DOHH2 (cell line): ENCODE measurements around the gene POLA1.

Source experiments
- H3F3A ChIP-seq: fragments of 200-600 bp; sonication (generic), shearing (Covaris generic); 2 replicates; pipeline ENCODE4 v1.6.0; 2016; ENCODE audit warnings: antibody characterized with exemption, mild to moderate bottlenecking; ENCODE audit not compliant: control insufficient read depth, insufficient read depth
- H3K27ac ChIP-seq: fragments of 200-600 bp; sonication (generic); 2 replicates; pipeline ENCODE4 v1.5.1; 2014; ENCODE audit warnings: low read depth, mild to moderate bottlenecking, low read length, moderate library complexity
- H3K27me3 ChIP-seq: fragments of 200-600 bp; sonication (generic); 2 replicates; pipeline ENCODE4 v1.6.1; 2014; ENCODE audit warnings: mild to moderate bottlenecking, low read length, mixed read lengths; ENCODE audit not compliant: control insufficient read depth
- H3K36me3 ChIP-seq: fragments of 200-600 bp; sonication (generic); 2 replicates; pipeline ENCODE4 v1.6.1; 2014; ENCODE audit warnings: mild to moderate bottlenecking, low read length, moderate library complexity, mixed read lengths; ENCODE audit not compliant: control insufficient read depth
- H3K4me1 ChIP-seq: fragments of 200-600 bp; sonication (generic); 2 replicates; pipeline ENCODE4 v1.6.1; 2014; ENCODE audit warnings: mild to moderate bottlenecking, low read length, mixed read lengths; ENCODE audit not compliant: control insufficient read depth
- H3K4me2 ChIP-seq: fragments of 200-600 bp; sonication (generic); 2 replicates; pipeline ENCODE4 v1.6.0; 2014; ENCODE audit warnings: mild to moderate bottlenecking, low read length, moderate library complexity
- H3K4me3 ChIP-seq: fragments of 200-600 bp; sonication (generic); 2 replicates; pipeline ENCODE4 v1.5.1; 2014; ENCODE audit warnings: mild to moderate bottlenecking, low read length, mixed read lengths
- H3K79me2 ChIP-seq: fragments of 200-600 bp; sonication (generic); 2 replicates; pipeline ENCODE4 v1.6.1; 2014; ENCODE audit warnings: mild to moderate bottlenecking, low read length, mixed read lengths; ENCODE audit not compliant: control insufficient read depth
- H3K9me2 ChIP-seq: fragments of 200-600 bp; sonication (generic); replicated peaks from 2 replicates; pipeline ENCODE4 v1.6.1; 2014; ENCODE audit warnings: mild to moderate bottlenecking, low read length, mixed read lengths; ENCODE audit not compliant: control insufficient read depth
- H3K9me3 ChIP-seq: fragments of 200-600 bp; sonication (generic); 2 replicates; pipeline ENCODE4 v1.6.1; 2014; ENCODE audit warnings: antibody characterized with exemption, low read length, mixed read lengths; ENCODE audit not compliant: control insufficient read depth, insufficient read depth
- H4K20me1 ChIP-seq: fragments of 200-600 bp; sonication (generic); 2 replicates; pipeline ENCODE4 v1.6.0; 2014; ENCODE audit warnings: low read depth, mild to moderate bottlenecking, antibody characterized with exemption, low read length, moderate library complexity; ENCODE audit not compliant: control insufficient read depth, insufficient read depth
- CTCF ChIP-seq: fragments of 200-600 bp; sonication (generic); IDR thresholded peaks from one replicate; pipeline ENCODE4 v1.5.1; 2014; ENCODE audit warnings: antibody characterized with exemption, mild to moderate bottlenecking, low read depth, low read length; ENCODE audit not compliant: poor library complexity, severe bottlenecking
- EZH2phosphoT487 ChIP-seq: fragments of 200-600 bp; sonication (generic); IDR thresholded peaks from 2 replicates; pipeline ENCODE4 v1.6.1; 2017; ENCODE audit warnings: borderline replicate concordance, mild to moderate bottlenecking, antibody characterized with exemption, low read length, moderate library complexity, mixed read lengths

Gene POLA1

DNA sequence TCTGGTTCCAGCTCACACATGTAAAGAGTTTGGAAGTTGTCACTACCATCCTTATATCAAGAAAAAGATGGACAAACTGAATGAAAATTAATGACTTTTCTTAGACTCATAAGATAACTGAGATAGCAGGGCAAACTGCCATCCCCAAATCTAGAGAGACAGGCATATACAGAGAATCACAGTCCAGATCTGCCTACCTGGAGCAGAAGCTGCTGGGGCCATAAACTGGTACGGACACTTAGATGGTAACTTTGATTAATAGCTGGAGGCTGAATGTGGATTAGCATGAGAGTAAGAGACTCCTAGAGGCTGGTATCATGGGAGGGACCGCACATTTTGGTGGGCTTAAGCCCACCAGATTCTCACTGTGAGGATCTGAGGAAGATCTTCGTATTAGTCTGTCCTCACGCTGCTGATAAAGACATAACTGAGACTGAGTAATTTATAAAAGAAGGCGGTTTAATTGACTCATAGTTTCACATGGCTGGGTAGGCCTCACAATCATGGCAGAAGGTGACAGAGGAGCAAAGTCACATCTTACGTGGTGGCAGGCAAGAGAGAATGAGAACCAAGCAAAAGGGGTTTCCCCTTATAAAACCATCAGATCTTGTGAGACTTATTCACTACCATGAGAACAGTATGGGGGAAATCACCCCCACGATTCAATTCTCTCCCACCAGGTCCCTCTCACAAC is 10.8 kb upstream of the POLA1 start:
- Histone ChIP-seq H3K9me3 (no peaks in the 10 kb centered on the region), H3K79me2 (no peaks in the 10 kb centered on the region), H3K36me3 (no peaks in the 10 kb centered on the region), H3K9me2 (no peaks in the 10 kb centered on the region), H3K27ac (no peak overlapping the region), H3K27me3 (no peaks in the 10 kb centered on the region; the same call in 1 of the 2 replicates), H3K4me3 (no peak overlapping the region), H3K4me2 (no peak overlapping the region), H3F3A (no peaks in the 10 kb centered on the region), H4K20me1 (no peaks in the 10 kb centered on the region), H3K4me1 (no peaks in the 10 kb centered on the region)
- TF ChIP-seq EZH2phosphoT487 (no peak), CTCF (no peak)

DNA sequence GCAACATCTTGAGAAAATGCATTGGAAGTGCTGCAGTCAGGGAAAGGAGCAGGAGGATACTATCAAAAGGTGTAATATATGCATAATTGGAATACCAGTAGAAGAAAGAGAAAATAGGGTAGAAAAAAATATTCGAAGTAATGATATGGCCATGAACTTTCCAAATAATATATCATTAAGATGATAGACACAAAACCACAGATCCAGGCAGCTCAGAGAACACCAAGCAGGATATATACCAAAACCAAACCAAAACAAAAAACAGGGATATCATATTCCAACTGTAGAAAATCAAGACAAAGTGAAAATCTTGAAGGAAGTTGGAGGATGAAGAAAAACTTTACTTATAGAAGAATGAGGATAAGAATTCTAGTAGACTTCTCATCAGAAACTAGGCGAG is 9.7 kb upstream of the POLA1 start:
- H3K79me2 ChIP-seq = no peaks in the 10 kb centered on the region
- H3K4me1 ChIP-seq = peaks cover 4% of the 10 kb centered on the region
- no peak overlapping the region for H3K4me2 ChIP-seq
- no peaks in the 10 kb centered on the region for H3K36me3 ChIP-seq
- H4K20me1 ChIP-seq = no peaks in the 10 kb centered on the region
- H3K27ac ChIP-seq = no peak overlapping the region
- H3K27me3 ChIP-seq = no peaks in the 10 kb centered on the region; the same call in 1 of the 2 replicates
- no peaks in the 10 kb centered on the region for H3K9me2 ChIP-seq
- H3K4me3 ChIP-seq = no peak overlapping the region
- no peaks in the 10 kb centered on the region for H3K9me3 ChIP-seq
- TF ChIP-seq CTCF (no peak), EZH2phosphoT487 (no peak)
- no peaks in the 10 kb centered on the region for H3F3A ChIP-seq

DNA sequence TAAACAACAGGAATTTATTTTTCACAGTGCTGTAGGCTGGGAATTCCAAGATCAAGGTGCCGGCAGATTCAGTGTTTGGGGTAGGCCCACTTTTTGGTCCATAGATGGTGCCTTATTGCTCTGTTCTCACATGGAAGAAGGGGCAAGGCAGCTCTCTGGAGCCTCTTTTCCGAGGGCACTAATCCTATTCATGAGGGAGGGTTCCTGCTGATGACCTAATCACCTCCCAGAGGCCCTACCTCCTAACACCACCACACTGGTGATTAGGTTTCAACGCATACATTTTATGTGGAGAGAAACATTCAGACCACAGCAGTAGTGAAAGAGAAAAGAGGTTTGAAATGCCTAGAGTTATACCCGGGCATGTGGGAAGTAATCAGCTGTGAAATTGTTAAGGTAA is 1.4 kb upstream of the POLA1 start:
- no peak overlapping the region for H3K4me3 ChIP-seq
- H3K79me2 ChIP-seq = peaks cover 36% of the 10 kb centered on the region
- no peak overlapping the region for H3K4me2 ChIP-seq
- no peak for TF ChIP-seq EZH2phosphoT487
- TF ChIP-seq CTCF = no peak
- H3K27me3 ChIP-seq = no peaks in the 10 kb centered on the region
- peaks cover 45% of the 10 kb centered on the region for H3K4me1 ChIP-seq
- no peaks in the 10 kb centered on the region for H3K9me3 ChIP-seq
- no peak overlapping the region for H3K27ac ChIP-seq
- H3K9me2 ChIP-seq = no peaks in the 10 kb centered on the region
- H3F3A ChIP-seq = no peaks in the 10 kb centered on the region
- H3K36me3 ChIP-seq = peaks cover 31% of the 10 kb centered on the region
- 0 out of 2 replicates have a peak, but pooled peaks cover 9% of the 10 kb centered on the region for H4K20me1 ChIP-seq
